Measurements from ENCODE around the gene CREB5. TPM values are rescaled to one million over a fixed set of nuclear protein-coding genes. Genes with fewer than 3 reads are reported as not detected.

CREB5 gene
- total RNA-seq, 4 donors from 2014 or later = 16.8 to 22.4 (median 20.9) TPM

DNA sequence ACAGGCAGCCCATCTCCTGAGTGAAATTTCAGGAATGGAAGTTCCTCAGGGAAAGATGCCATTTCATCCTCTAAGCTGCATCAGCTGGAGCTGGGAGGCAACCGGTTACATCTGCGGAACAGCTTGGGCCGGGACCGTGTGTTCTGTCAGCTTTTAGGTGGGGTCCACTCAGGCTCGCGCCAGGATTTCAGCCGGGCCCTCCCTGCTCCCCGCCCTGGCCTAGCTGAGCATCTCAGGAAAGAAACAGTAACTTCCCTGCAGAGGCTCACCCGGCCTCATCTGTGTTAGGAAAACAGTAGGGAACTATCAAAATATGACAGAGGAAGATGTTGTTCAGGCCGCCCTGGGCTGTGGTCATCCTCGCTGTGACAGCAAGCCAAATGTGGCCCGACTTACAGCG lies 435.4 kb downstream of the CREB5 start:
- peak; percentile 22 to 43 for DNase-seq (ENCODE audit: low spot score in 2 of 2)
- TF ChIP-seq, protein P1, sequence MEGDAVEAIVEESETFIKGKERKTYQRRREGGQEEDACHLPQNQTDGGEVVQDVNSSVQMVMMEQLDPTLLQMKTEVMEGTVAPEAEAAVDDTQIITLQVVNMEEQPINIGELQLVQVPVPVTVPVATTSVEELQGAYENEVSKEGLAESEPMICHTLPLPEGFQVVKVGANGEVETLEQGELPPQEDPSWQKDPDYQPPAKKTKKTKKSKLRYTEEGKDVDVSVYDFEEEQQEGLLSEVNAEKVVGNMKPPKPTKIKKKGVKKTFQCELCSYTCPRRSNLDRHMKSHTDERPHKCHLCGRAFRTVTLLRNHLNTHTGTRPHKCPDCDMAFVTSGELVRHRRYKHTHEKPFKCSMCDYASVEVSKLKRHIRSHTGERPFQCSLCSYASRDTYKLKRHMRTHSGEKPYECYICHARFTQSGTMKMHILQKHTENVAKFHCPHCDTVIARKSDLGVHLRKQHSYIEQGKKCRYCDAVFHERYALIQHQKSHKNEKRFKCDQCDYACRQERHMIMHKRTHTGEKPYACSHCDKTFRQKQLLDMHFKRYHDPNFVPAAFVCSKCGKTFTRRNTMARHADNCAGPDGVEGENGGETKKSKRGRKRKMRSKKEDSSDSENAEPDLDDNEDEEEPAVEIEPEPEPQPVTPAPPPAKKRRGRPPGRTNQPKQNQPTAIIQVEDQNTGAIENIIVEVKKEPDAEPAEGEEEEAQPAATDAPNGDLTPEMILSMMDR (IDR thresholded peaks at IDR 0.05) = no peak
- TF ChIP-seq EP300 (IDR thresholded peaks at IDR 0.05) = no peak
- TF ChIP-seq POLR2A (IDR thresholded peaks at IDR 0.05) = no peak
- Histone ChIP-seq H3K27me3 (no peaks in the 10 kb centered on the region), H3K36me3 (no peaks in the 10 kb centered on the region), H3K9me3 (peaks cover 0 to 6% (median 0%) of the 10 kb centered on the region in 4 donors), H3K4me1 (no peaks in the 10 kb centered on the region), H3K27ac (peak overlapping the region in 1 of 4 donors; percentile 52), H3K4me3 (no peak overlapping the region)
- WGBS, 2 donors = 79% methylated on average over 13 of the region's 13 CpGs

DNA sequence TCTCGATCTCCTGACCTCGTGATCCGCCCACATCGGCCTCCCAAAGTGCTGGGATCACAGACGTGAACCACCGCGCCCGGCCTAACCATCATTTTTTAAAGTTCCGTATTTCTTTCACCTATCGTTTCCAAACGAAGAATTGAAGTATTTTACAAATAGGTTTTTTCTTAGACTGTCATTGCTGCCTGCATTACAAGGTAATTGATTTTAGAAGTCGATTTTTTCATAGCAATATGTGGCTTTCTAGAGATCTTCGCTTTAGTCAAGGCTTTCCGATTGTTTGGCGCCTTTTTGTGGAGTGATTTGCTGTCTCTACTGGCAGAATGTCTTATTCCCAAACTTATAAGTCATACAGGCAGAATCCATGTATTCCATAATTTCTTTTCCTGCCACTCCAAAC lies 436.6 kb downstream of the CREB5 start:
- no peak overlapping the region for H3K27ac ChIP-seq
- TF ChIP-seq EP300 (IDR thresholded peaks at IDR 0.05) = no peak
- TF ChIP-seq POLR2A (IDR thresholded peaks at IDR 0.05) = no peak
- TF ChIP-seq, protein P1 (IDR thresholded peaks at IDR 0.05) = no peak
- WGBS, 2 donors = 93 to 95% methylated on average over 15 of the region's 15 CpGs
- H3K9me3 ChIP-seq = peaks cover 0 to 6% (median 0%) of the 10 kb centered on the region in 4 donors
- no peaks in the 10 kb centered on the region for H3K36me3 ChIP-seq
- H3K27me3 ChIP-seq = no peaks in the 10 kb centered on the region
- H3K4me1 ChIP-seq = peaks cover 0 to 9% (median 0%) of the 10 kb centered on the region in 4 donors
- DNase-seq (ENCODE audit: low spot score in 2 of 2) = no peak
- H3K4me3 ChIP-seq = no peak overlapping the region

DNA sequence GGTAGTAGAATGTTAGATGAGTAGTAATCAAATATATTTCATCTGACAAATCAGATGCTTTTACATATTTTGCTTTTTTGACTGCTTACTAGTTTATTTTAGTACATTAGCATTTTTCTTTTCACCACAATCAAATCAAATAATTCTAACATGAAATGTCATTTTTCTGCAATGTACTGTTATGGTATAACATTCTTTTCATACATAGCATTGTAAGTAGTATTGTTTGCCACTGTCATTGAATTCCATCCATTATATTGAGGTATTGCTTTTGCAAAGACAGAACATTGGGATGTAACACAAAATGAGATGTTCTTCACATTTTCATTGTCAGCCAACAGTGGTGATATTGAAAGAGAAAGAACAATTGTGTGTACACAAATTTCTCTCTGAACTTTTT lies 438.4 kb downstream of the CREB5 start:
- peaks cover 0 to 15% (median 0%) of the 10 kb centered on the region in 4 donors for H3K4me1 ChIP-seq
- no peak overlapping the region for H3K27ac ChIP-seq
- TF ChIP-seq, protein P1 (IDR thresholded peaks at IDR 0.05) = no peak
- TF ChIP-seq POLR2A (IDR thresholded peaks at IDR 0.05) = no peak
- no peak for TF ChIP-seq EP300 (IDR thresholded peaks at IDR 0.05)
- peaks cover 0 to 6% (median 0%) of the 10 kb centered on the region in 4 donors for H3K9me3 ChIP-seq
- DNase-seq (ENCODE audit: low spot score in 2 of 2) = no peak
- no peaks in the 10 kb centered on the region for H3K36me3 ChIP-seq
- H3K4me3 ChIP-seq = no peak overlapping the region
- H3K27me3 ChIP-seq = no peaks in the 10 kb centered on the region

DNA sequence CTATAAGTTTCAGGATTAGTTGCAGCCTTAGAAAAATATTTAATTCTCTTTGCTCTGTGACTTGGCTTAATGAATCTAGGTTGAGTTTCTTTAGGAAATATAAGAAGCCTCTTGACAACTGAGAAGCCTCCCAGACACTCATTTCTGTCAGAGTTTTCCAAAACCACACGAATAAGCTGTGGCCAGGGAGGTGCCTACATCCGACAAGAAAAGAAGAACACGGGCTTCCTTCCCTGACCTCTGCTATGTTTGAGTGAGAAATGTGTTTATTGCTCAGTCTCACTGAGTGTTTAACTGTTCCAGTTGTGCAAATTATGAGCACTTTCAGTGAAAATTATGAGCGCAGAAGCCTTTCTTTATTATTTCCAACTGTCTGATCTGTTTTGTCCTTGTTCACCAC lies 440.8 kb downstream of the CREB5 start:
- 42 to 50% methylated on average over 4 of the region's 4 CpGs for WGBS, 2 donors
- Histone ChIP-seq H3K36me3 (no peaks in the 10 kb centered on the region), H3K9me3 (no peaks in the 10 kb centered on the region), H3K27me3 (no peaks in the 10 kb centered on the region), H3K4me1 (peaks cover 0 to 15% (median 0%) of the 10 kb centered on the region in 4 donors), H3K27ac (no peak overlapping the region), H3K4me3 (no peak overlapping the region)
- peak in 1 of 2 donors; percentile 13 for DNase-seq (ENCODE audit: low spot score in 2 of 2)
- TF ChIP-seq, protein P1 (IDR thresholded peaks at IDR 0.05) = no peak
- TF ChIP-seq POLR2A (IDR thresholded peaks at IDR 0.05) (no peak), EP300 (IDR thresholded peaks at IDR 0.05) (no peak)

DNA sequence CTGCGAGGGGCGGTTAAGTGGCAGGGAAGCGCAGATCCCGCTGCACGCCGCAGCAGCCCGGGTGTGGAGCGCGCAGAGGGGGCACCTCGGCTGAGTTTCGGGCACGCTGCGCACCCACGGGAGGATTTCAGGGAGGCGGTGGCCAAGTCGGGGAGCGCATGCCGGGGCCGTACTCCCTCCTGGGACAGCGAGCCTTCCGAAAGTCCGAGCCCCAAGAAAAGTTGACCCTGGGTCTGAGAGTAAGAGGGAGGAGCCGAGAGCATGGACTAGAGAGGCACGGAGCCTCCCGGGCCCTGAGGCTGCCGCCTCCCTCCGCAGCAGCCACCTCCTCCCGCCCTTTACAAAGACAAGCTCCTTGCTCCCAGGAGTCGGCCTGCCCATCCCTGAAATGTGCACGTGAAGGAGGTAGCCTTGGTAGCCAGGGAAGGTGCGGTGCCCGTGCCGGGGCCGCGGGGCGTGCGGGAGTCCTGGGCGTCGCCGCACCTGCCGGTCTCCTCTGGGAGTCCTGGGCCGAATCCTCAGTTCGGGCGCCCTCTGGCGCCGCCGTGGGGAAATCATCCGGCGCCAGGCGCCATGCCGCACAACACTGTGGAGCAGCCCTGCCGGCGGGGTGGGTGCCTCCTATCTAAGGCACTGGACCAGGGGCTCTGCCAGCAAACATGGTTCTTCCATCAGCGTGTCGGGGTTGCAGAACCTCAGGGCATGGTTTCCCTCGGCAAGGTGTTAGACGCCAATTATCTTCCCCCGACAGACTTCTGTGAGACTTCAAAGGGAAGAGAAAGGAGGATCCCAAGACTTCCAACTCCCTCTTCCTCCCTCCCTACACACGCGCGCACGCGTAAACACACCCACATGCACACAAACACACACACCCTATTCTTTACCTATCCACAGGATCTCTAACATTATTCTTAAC lies 441.8 kb downstream of the CREB5 start:
- Histone ChIP-seq H3K9me3 (no peaks in the 10 kb centered on the region), H3K36me3 (no peaks in the 10 kb centered on the region), H3K4me3 (peak overlapping the region; percentile 41 to 63 (median 50)), H3K27ac (peak overlapping the region in 1 of 4 donors; percentile 58), H3K27me3 (no peaks in the 10 kb centered on the region), H3K4me1 (peaks cover 0 to 15% (median 0%) of the 10 kb centered on the region in 4 donors)
- no peak for TF ChIP-seq POLR2A (IDR thresholded peaks at IDR 0.05)
- TF ChIP-seq, protein P1 (IDR thresholded peaks at IDR 0.05) = peak; percentile 83 to 98 (median 94)
- peak in 1 of 2 donors; percentile 68 for TF ChIP-seq EP300 (IDR thresholded peaks at IDR 0.05)
- DNase-seq (ENCODE audit: low spot score in 2 of 2) = peak; percentile 65 to 77
- WGBS, 2 donors = 8 to 16% methylated on average over 24 to 47 of the region's 63 CpGs
